GM19455 (cell line): ENCODE data around the gene SERPINB10.
"Not testable (repeated sequence)": the region's sequence is repeated elsewhere in the genome, so short reads cannot be mapped to it uniquely, and the experiment has no call there.

Experiments
- ATAC-seq: cut with Tn5 transposase; IDR thresholded peaks from one replicate; pipeline ENCODE4 v1.9.1; 2021; ENCODE audit not compliant: unreplicated experiment

Gene SERPINB10

GRCh38 chr18:63890950-63891304, 16.8 kb upstream of the SERPINB10 start:
- no peak for ATAC-seq

DNA sequence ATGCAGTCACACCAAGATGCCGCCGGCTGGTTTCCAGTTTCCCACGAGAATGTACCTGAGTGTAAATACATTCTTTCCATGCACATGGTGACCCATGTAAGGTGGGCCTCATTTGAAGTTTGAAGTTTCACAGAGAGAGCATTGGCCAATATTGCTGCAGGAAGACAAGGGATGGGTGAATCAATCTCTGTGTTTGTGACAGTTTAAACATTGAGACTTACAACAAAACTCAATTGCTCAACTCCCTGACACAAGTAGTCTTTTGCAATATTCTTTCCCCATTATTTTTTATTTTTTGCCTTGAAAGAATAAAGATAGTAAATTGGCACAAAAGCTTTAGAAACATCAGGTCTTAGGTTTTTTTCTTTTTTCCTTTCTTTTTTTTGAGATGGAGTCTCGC, 15.2 kb upstream of the SERPINB10 start:
- ATAC-seq = no peak

- ATAC-seq = no peak
Measured at GRCh38 chr18:63894106-63894772, 13.5 kb upstream of the SERPINB10 start.

DNA sequence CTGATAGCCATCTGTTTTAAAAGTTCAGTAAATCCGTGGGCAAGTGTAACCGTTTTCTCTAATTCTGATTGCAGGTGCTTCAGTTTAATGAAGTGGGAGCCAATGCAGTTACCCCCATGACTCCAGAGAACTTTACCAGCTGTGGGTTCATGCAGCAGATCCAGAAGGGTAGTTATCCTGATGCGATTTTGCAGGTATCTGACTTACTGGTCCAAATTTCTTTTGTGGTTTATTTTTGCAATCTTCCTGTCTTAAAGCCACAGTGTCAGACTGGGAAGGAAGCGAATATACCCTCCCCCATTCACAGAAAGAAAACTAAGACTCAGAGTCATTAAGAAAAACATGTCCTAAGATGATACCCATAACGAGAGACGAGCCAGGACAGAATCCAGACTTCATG, 12.6 kb upstream of the SERPINB10 start:
- ATAC-seq = no peak

GRCh38 chr18:63897072-63897471, 10.7 kb upstream of the SERPINB10 start:
- ATAC-seq = no peak

- ATAC-seq = no peak
Measured at GRCh38 chr18:63899206-63899605, 8.6 kb upstream of the SERPINB10 start.

GRCh38 chr18:63903851-63904570, 3.7 kb upstream of the SERPINB10 start:
- ATAC-seq = no peak

GRCh38 chr18:63904694-63905093, 3.1 kb upstream of the SERPINB10 start:
- no peak for ATAC-seq

DNA sequence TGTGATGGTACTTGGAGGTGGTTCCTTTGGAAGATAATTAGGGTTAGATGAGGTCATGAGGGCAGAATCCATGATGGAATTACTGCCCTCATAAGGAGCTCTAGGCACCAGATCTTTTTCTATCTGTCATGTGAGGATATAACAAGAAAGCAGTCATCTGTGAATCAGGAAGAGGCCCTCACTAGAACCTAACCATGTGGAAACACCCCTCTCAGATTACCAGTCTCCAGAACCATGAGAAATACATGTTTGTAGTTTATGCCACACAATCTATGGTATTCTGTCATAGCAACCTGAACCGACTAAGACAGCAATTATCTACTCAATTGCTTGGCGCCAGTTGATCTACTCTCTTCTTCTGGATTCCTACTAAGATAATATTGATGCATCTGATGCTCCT, 2.4 kb upstream of the SERPINB10 start:
- no peak for ATAC-seq

DNA sequence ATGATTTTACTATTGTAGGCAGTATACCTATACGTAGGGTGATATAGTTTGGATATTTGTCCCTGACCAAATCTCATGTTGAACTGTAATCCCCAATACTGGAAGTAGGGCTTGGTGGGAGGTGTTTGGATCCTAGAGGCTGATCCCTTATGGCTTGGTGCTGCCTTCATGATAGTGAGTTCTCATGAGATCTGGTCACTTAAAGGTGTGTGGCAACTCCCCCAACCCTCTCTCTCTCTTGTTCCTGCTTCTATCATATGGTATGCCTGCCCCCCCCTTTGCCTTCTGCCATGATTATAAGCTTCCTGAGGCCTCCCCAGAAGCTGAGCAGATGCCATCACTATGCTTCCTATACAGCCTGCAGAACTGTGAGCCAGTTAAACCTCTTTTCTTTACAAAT, 1.7 kb upstream of the SERPINB10 start:
- no peak for ATAC-seq

- ATAC-seq = no peak
Measured at GRCh38 chr18:63908858-63909257, 1.1 kb downstream of the SERPINB10 start.

DNA sequence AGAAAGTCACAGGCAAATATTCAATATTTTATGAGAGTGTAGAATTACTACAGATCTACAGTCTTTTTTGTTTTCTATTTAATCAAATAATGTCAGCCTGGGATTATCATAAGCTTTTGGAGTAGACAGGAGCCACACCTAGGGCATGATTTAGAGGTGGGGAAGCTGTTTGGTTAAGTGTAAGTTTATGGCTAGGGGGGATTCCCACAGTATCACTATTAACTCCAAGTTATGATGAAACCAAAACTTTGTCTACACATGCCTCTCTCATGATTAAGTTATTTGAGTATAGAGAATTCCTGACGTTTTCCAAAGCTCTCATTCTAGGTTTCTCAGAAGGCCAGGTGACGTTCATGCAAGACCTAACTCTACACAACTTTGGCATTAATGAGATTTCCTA, 2.1 kb downstream of the SERPINB10 start:
- ATAC-seq = peak; percentile 60

- no peak for ATAC-seq
Measured at GRCh38 chr18:63917817-63918216, 10.1 kb downstream of the SERPINB10 start.

DNA sequence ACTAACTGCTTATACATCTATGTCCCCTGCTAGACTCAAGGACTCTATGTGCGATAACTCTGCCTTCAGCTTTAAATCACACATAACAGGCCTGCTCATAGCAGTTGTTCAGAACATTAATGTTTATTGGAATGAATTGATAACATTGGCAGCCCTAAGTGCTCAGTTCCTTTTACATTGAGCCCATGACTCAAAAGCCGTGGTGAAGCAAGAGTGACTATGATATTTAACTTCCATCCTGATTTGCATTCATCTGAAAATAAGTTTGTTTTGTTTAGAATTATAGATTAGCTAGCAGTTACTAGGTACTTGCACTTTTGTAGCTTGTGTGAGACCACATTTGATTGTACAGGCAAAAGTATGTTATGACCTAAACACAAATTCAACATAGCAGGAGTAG, 14.3 kb downstream of the SERPINB10 start:
- no peak for ATAC-seq

DNA sequence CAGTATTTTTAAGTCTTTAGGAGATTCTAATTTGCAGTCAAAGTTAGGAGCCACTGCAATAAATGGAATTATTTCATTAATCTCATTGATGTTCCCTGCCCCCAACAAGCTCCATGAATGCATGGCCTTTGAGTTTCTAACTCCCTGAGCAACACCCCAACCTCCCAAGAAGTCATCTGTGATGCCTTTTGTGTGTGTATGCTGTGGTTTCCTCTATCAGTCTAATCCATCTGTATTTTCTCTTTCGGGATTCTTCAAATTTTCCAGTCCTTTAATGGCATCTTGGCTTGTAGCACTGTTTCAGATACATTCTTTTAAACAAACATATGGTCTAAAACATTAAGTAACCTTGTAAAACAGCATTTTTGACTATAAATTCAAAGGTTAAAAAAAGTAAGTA, 16.8 kb downstream of the SERPINB10 start:
- no peak for ATAC-seq

DNA sequence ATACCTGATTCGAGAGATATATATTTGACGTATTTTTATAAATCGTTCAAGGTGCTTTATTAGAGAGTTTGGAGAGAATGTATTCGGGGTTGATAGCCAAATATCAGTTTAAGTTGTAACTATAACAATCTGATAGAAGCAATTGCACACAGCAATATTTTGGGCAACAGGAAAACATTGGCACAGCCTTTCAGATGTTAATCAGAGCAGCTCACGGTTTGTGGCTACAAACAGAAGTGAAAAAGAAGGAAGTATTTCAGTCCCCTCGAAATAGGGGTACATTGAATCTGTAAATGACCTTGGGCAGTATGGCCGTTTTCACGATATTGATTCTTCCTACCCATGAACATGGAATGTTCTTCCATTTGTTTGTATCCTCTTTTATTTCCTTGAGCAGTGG, 20.6 kb downstream of the SERPINB10 start:
- ATAC-seq = no peak

DNA sequence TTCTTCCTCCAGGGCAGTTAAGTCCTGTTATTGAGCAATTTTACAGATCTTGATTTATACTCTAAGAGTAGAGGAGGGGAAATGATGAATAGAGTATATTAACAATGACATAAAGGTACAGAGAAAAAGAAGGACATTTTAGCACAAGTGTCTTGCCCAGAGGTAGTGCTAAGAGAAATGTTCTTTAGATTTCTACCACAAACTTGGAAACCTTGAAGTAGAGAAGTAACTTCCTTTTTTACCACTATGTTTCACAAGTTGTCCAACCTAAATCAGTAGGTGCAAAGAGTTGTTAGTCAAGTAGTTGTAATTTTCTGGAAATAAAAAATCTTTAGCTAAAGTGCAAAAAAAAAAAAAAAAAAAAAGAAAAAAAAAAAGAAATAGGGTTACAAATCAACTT, 21.6 kb downstream of the SERPINB10 start:
- ATAC-seq = not testable (repeated sequence)

GRCh38 chr18:63930773-63931354, 23.1 kb downstream of the SERPINB10 start:
- ATAC-seq = no peak

- ATAC-seq = peak; percentile 99
Measured at GRCh38 chr18:63936156-63936931, 28.6 kb downstream of the SERPINB10 start.

DNA sequence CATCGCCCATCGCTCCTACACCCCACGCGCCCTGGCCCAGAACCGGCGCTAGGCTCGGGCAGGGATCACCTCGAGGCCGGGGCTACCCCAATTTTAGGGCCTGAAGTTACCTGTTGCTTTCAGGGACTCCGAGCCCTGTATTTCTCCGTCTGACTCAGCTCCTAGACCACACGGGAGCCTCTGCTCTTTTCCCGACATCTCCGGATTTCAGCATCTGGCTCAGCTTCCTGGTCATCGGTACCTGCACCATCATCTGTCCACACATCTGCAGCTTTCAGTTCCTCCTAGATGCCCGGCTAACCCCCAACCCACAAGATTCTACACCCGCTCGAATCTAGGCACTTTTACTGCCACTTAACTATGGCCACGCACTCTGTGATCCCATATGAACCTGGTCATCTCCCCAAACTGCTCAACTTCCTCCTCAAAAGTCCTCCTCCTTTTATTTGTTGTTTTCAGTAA, 29.2 kb downstream of the SERPINB10 start:
- peak; percentile 23 for ATAC-seq

GRCh38 chr18:63940008-63940407, 32.2 kb downstream of the SERPINB10 start:
- ATAC-seq = no peak
